Testis (tissue), 2 donors: ENCODE measurements around the gene CHCHD6.

Source experiments
- CTCF ChIP-seq, 3 experiments: fragments of 450-650 bp in 2 of 3; fragments of 200-600 bp in 1 of 3; sonication (generic) in 1 of 3; IDR thresholded peaks; one replicate each; pipeline ENCODE4 v1.5.1; 2016 to 2019; ENCODE audit warnings: antibody characterized with exemption in 3 of 3, mild to moderate bottlenecking in 2 of 3, moderate library complexity in 1 of 3
- POLR2A ChIP-seq: fragments of 450-650 bp; IDR thresholded peaks from one replicate; pipeline ENCODE4 v1.6.1; 2017; ENCODE audit warnings: antibody characterized with exemption, mild to moderate bottlenecking, moderate library complexity

- TF ChIP-seq POLR2A (no peak), CTCF (IDR thresholded peaks at IDR 0.05) (no peak)
Measured at GRCh38 chr3:126880901-126881300, 176.9 kb downstream of the CHCHD6 start.
